Stimulated activated CD4-positive, alpha-beta T cell treated with anti-CD3 and anti-CD28 coated beads, Interleukin-1b, Interleukin-23, amount 100 ng/mL, for 4 hours (primary cell): ENCODE data around the gene SLC30A3.

Experiments
- DNase-seq, 2 donors: peaks; one replicate each; pipeline ENCODE4 v3.0.0-alpha.2; 2020; ENCODE audit warnings: low read depth in 2 of 2

The SLC30A3 gene

DNA sequence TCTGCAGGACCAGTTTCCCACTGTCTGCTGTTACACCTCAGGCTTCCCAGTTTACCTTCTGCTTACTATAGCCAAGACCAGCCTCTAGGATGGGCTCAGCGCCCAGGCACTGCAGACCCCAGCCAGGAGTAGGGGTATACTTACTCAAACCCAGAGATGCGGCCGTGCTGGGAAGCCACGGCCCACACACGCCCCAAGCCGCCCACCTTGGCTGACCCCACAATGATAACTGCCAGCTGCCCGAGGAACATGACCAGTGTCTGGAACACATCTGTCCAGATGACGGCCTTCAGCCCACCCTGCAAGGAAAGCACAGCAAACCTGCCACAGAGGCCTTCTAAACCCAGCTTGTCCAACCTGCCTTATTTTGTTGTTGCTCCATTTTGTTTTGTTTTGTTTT, 57.6 kb downstream of the SLC30A3 start:
- DNase-seq = no peak

GRCh38 chr2:27204566-27204965, 58.3 kb downstream of the SLC30A3 start:
- no peak for DNase-seq

- DNase-seq = no peak
Measured at GRCh38 chr2:27203741-27204140, 59.1 kb downstream of the SLC30A3 start.
